Epithelial cell of esophagus (primary cell): ENCODE results near the gene TIA1.
A peak's percentile ranks its signal among the peaks of the same experiment; 100 is the strongest.
"Not testable (repeated sequence)": the region's sequence is repeated elsewhere in the genome, so short reads cannot be mapped to it uniquely, and the experiment has no call there.

Source experiments
- DNase-seq: peaks from one replicate; pipeline ENCODE4 v3.0.0; 2010; ENCODE audit warnings: low read depth
- H3K4me3 ChIP-seq: 2 replicates; pipeline ENCODE4 v1.5.1; 2011; ENCODE audit warnings: mild to moderate bottlenecking, low read length, control low read depth
- TF ChIP-seq, protein P1 (sequence below): IDR thresholded peaks from 2 replicates; pipeline ENCODE4 v1.5.1; 2011; ENCODE audit warnings: low read depth, mild to moderate bottlenecking, low read length, control low read depth, inconsistent platforms; ENCODE audit not compliant: insufficient read depth; ENCODE audit errors: missing control alignments

The TIA1 gene

DNA sequence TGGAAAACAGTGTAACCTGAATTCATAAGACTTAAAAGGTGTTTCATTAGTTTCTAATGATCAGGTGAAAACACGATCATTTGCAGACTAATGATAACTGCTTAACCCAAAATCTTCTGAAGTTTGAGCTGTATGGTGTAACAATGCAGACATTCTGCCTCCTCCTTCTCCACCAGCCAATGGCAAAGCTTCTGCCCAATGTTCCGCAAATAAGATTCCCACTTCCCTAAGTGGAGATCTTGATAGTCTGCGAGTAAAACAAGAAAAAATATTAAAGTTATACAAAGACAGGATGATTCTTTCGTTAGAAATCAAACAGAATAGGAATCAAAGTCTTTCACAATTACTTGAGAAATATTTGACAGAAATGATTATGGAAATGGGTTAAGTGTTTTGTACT is 65.7 kb downstream of the TIA1 start:
- no peak overlapping the region for H3K4me3 ChIP-seq
- DNase-seq, result no peak
- TF ChIP-seq, protein P1, sequence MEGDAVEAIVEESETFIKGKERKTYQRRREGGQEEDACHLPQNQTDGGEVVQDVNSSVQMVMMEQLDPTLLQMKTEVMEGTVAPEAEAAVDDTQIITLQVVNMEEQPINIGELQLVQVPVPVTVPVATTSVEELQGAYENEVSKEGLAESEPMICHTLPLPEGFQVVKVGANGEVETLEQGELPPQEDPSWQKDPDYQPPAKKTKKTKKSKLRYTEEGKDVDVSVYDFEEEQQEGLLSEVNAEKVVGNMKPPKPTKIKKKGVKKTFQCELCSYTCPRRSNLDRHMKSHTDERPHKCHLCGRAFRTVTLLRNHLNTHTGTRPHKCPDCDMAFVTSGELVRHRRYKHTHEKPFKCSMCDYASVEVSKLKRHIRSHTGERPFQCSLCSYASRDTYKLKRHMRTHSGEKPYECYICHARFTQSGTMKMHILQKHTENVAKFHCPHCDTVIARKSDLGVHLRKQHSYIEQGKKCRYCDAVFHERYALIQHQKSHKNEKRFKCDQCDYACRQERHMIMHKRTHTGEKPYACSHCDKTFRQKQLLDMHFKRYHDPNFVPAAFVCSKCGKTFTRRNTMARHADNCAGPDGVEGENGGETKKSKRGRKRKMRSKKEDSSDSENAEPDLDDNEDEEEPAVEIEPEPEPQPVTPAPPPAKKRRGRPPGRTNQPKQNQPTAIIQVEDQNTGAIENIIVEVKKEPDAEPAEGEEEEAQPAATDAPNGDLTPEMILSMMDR, result no peak

DNA sequence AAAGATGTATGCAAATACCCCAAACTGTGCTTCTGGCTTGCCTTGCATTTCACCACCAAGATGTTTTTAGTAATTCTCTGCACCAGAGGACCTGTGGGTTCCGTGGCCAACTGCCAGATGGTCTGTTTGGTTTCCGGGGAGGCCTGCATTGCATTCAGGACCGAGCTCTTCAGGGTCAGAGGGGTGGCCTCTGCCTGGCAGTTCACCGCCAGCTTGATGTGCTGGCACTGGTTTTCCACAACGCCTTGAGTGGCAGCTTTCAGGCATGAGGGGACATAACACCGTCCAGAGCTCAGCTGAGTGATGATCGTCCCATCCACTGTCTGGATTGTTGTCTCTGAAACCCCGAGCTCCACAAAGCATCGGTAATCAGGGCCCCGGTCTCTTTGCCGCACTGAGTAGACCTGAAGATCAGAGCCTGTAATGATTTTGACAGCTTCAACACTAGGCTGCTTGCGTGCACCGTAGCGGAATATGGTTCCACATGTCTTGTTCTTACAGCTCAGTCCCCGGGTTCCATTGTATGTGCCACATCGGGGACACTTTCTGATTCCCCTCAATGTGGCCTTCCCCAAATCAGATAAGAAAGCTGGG is 67.0 kb downstream of the TIA1 start:
- H3K4me3 ChIP-seq, result no peak overlapping the region
- no peak for DNase-seq
- TF ChIP-seq, protein P1, result no peak

DNA sequence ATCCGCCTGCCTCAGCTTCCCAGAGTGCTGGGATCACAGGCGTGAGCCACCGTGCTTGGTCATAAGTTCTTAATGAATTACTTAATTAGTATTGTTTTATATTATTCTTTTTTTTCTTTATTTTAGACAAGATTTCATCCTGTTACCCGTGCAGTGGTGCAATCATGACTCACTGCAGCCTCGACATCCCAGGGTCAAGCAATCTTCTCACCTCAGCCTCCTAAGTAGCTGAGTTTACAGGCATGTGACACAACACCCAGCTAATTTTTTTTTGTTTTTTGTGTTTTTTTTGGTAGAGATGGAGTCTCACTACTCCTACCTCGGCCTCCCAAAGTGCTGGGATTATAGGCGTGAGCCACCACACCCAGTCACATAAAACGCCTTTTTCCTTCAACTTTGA is 74.9 kb downstream of the TIA1 start:
- TF ChIP-seq, protein P1, result no peak
- DNase-seq, result peak; percentile 50
- no peak overlapping the region for H3K4me3 ChIP-seq

GRCh38 chr2:70169654-70170245 is 78.7 kb downstream of the TIA1 start:
- not testable (repeated sequence) for H3K4me3 ChIP-seq, DNase-seq

- TF ChIP-seq, protein P1, result no peak
- DNase-seq, result peak; percentile 78
Observed at GRCh38 chr2:70161069-70161534, 87.3 kb downstream of the TIA1 start.

GRCh38 chr2:70160545-70160944 is 87.9 kb downstream of the TIA1 start:
- H3K4me3 ChIP-seq, result no peak overlapping the region
- TF ChIP-seq, protein P1, result no peak
- no peak for DNase-seq

More at GRCh38 chr2:70161069-70161534, 87.3 kb downstream of the TIA1 start:
- H3K4me3 ChIP-seq, result no peak overlapping the region
